Activated CD4-positive, CD25-positive, alpha-beta regulatory T cell treated with anti-CD3 and anti-CD28 coated beads, Interleukin-2, amount 50 U/mL, for 16 hours (primary cell): ENCODE measurements around the gene CNP.
"Not testable (repeated sequence)": the region's sequence is repeated elsewhere in the genome, so short reads cannot be mapped to it uniquely, and the experiment has no call there.

ENCODE experiments used
- DNase-seq: peaks from one replicate; pipeline ENCODE4 v3.0.0-alpha.2; 2020; ENCODE audit warnings: low read depth, low spot score

The CNP gene

GRCh38 chr17:42002792-42003301, 36.3 kb downstream of the CNP start:
- DNase-seq = no peak

- no peak for DNase-seq
Observed at GRCh38 chr17:42005166-42005565, 38.6 kb downstream of the CNP start.

- DNase-seq = no peak
Observed at GRCh38 chr17:42009170-42009569, 42.6 kb downstream of the CNP start.

GRCh38 chr17:42010266-42010680, 43.7 kb downstream of the CNP start:
- not testable (repeated sequence) for DNase-seq

GRCh38 chr17:42010898-42011516, 44.4 kb downstream of the CNP start:
- DNase-seq = no peak

- DNase-seq = not testable (repeated sequence)
Observed at GRCh38 chr17:42012363-42012762, 45.8 kb downstream of the CNP start.

GRCh38 chr17:42013740-42014139, 47.1 kb downstream of the CNP start:
- DNase-seq = not testable (repeated sequence)

DNA sequence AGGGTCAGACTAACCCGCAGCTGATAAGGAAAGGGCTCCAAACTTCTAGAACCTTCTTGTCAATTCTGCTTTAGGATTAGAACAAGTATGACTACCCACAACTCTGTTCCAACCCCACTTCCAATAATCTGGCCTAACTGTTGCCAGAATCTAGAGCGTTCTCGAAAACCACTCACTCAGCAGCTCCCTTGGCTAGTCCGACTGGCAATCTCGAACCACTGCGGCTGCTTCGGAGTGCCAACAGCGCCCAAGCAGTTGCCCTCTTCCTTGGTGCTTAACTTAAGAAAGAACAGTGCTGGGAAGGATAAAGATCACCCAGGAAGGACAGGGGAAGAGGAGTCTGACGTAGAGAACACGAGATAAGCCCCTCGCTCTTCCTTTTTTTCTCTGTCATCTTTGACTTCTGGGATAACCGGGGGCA, 49.8 kb downstream of the CNP start:
- DNase-seq = no peak

- DNase-seq = peak; percentile 75
Observed at GRCh38 chr17:42016941-42017865, 50.6 kb downstream of the CNP start, which contains the start of gene DNAJC7. Gene DNAJC7 (minus strand): TSS chr17:42017439. CDS start chr17:42017416, 23 bp downstream.

- DNase-seq = no peak
Observed at GRCh38 chr17:42017866-42018200, 51.2 kb downstream of the CNP start.

DNA sequence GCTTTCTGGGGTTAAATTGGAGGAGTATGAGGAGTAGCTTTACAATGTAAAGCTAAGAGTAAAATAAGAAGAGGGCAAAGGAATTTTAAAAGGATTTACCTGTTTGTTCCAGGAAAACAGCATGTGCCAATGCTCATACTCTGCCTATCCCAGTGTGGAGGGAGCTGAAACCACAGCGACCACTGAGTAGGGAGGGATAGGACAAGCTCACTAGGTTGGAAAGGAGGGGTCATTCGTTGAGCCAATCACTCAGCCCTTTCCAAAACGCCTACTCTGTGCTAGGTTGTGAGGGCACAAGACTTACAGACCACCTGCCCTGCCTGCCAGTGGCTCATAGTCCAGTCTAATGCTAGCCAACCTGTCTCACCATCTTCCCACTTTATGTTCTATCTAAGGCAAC, 51.7 kb downstream of the CNP start:
- no peak for DNase-seq

DNA sequence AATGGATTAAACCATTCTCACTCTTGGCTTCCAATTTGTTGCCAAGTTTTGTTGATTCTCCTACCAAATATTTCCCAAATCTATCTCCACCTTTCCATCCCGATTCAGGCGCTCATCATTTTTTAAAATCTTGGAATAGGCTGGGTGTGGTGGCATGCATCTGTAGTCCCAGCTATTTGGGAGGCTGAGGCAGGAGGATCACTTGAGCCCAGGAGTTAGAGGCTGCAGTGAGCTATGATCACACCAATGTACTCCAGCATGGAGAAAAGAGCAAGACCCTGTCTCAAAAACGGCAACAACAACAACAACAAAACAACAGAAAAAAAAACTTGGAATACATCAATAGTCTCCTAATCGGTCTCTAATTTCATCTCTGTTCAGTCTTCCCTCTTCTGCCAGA, 52.4 kb downstream of the CNP start:
- DNase-seq = no peak

DNA sequence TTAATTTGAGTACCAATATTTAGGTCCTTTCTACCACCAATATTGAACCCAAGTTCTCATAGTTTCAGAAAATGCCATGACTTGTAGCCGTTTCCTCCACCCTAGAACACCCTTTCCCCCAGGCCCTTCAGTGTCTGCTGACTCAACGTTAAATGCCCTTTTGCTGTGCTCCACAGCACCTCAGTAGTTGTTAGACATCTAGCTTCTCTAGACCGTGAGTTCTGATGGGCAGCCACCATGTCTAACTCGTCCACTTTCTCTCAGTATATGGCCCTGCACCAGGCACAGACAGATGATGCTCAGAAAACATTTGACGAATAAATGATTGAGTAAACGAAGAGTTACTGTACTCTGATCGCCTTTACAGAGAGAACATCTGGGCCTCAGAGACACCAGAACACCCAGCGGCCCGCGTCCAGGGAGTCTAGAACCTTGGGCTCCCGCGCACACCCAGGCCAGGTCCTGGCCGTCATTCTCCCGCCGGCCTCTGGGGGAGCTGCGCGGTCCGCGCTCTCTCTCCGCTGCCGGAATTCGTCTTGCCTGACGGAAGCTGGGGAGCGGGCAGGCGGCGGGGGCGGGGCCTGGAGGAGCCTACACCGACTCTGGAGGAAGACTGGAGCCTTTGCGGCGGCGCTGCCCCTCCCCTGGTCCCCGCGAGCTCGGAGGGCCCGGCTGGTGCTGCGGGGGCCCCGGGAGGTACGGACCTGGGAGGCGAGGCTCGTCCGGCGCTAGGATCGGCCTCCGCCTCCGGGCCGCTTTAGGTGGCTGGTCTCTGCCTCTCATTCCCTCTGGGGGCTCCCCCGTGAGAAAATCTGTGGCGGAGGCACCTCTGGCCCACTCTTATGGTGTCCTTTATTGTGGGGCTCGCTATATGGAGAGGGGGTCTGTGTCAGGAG, 53.2 kb downstream of the CNP start, which contains the start of gene NKIRAS2:
TSS of gene NKIRAS2 (plus strand) at position 582 of the 896 bp plus-strand sequence. CDS start 1,488 bp downstream, outside the sequence.
- DNase-seq = peak; percentile 88

- not testable (repeated sequence) for DNase-seq
Observed at GRCh38 chr17:42020845-42021244, 54.2 kb downstream of the CNP start.

GRCh38 chr17:42023524-42024349, 57.1 kb downstream of the CNP start:
- DNase-seq = no peak

DNA sequence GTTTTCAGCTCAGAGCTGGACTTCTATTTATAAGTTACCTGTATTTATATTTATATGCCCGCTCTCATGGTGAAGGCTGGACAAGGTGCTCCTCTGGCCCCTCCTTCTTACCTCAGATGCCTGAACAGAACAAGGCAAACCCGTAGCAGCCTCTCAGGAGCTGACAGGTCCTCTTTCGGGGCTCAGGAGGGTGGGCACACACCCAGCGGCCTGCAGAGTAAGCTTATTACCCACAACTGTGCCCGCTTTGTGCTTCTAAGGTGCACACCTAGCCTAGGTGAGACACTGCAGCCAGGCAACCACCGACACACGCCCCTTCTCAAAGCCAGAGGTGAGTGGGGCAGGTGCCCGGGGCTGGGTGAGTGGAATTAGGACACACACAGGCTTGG, 58.6 kb downstream of the CNP start:
- no peak for DNase-seq

- no peak for DNase-seq
Observed at GRCh38 chr17:42025936-42026335, 59.3 kb downstream of the CNP start.

DNA sequence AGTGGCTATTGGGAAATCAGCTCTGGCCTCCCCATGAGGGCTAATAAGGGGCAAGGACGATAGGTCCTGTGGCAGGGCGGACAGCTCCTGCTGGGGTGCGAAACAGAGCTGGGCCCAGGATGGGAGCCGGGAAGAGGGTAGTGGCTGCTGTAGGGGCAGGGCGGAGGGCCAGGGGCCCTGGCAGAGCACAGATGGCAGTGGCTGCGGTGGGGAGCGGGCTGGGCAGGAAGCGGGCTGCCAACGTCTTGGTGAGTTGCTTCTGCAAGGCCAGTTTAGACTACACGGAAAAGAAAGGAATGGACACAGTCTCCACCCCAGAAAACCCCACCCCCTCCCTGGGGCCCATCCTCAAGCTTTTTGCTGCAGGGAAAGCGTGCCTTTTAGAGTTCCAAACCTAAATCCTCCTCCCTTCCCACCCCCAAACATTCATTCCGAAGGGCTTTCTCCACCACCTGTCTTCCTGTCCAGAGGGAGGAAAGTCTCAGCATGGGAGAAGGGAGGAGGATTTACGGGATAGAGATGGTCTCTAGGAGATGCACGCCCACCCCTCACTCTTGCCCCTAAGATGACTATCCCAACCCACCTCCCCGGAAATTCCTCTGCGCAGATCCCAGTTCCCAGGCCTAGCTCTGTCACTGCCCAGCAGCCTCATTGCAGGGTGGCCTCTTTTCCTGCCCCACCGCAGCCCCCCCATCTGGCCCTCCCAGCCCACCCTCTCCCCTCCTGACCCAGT, 60.4 kb downstream of the CNP start:
- no peak for DNase-seq
